K562 treated with DMSO at 1 percent for 12 hours (cell line): ENCODE results near the gene NIPBL. TPM values are rescaled to one million over a fixed set of nuclear protein-coding genes. Genes with fewer than 3 reads are reported as not detected.

Experiments used
- total RNA-seq: library from RNA; unstranded; fragments of 300-600 nt; gene quantifications from 2 replicates; pipeline ENCODE4 v1.2.3, GENCODE V29; 2022; ENCODE audit not compliant: insufficient read depth

Gene NIPBL
- total RNA-seq, result 6.4 and 35.4 TPM in 2 replicates

GRCh38 chr5:36876299-36876964, at the start of gene NIPBL:
Gene NIPBL, plus strand, starts transcription at chr5:36876769. Its CDS starts 76,928 bp downstream, at chr5:36953697.

